Uterus (tissue), 2 donors: Measurements from ENCODE around the gene ZNF618.

ENCODE experiments used
- CTCF ChIP-seq, 4 experiments: fragments of 200-600 bp in 2 of 4; fragments of 450-650 bp in 2 of 4; sonication (generic) in 2 of 4; IDR thresholded peaks; one replicate each; pipeline ENCODE4 v1.5.1; 2016 to 2019; ENCODE audit warnings: antibody characterized with exemption in 4 of 4, mild to moderate bottlenecking in 2 of 4, moderate library complexity in 1 of 4
- POLR2A ChIP-seq, 2 donors: fragments of 450-650 bp; IDR thresholded peaks; one replicate each; pipeline ENCODE4 v1.6.1; 2016; ENCODE audit warnings: antibody characterized with exemption in 2 of 2, mild to moderate bottlenecking in 1 of 2, moderate library complexity in 1 of 2

DNA sequence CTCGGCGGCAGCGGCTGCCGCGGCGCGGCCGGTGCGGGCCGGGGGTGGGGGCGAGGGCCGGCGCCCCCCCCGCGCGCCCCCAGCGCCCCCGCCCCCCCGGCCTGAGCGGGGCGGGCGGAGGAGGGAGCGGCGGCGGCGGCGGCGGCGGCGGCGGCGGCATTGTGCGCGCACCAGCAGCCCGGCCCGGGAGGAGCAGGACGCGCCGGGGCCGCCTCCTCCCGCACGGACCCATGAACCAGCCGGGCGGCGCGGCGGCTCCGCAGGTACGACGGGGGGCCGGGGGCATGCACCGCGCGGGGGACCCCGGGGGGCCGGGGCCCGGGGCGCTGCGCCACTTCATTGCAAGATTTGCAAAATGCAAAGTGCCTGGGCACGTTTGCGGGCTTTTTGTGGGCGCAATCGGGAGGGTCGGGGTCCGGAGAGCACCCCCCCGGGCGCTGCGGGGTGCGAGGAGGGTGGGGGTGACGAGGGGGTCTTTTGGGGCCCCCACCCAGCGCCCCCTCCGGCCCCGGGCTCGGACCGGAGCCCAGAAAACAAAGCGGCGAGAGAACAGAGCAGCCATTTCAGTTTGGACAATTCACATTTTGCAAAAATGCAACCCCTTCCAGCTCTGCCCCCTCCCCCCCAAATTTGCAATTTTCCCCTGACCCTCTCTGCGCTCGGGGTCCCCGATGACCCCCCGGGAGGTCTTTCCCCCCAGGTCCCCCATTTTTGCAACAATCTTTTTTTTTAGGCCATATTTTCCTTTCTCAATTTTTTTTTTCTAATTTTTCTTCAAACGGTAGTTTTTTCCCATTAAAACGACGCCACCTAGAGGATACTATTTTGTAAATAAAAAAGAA is at the start of gene ZNF618:
- TF ChIP-seq POLR2A (IDR thresholded peaks at IDR 0.05): no peak
- TF ChIP-seq CTCF (IDR thresholded peaks at IDR 0.05): peak in 2 of 4 experiments; percentile 64 to 74
